SU-DHL-6 (cell line): Measurements from ENCODE around the gene ACER3.

Experiments
- H2AFZ ChIP-seq: fragments of 200-600 bp; sonication (generic); 2 replicates; pipeline ENCODE4 v1.6.1; 2014; ENCODE audit warnings: low read depth, mild to moderate bottlenecking, moderate library complexity, mixed read lengths, antibody characterized with exemption, low read length; ENCODE audit not compliant: severe bottlenecking
- H3F3A ChIP-seq: fragments of 200-600 bp; shearing (Covaris generic); 2 replicates; pipeline ENCODE4 v1.6.0; 2016; ENCODE audit warnings: antibody characterized with exemption, mild to moderate bottlenecking; ENCODE audit not compliant: insufficient read depth
- H3K27ac ChIP-seq: fragments of 200-600 bp; sonication (generic); 2 replicates; pipeline ENCODE4 v1.5.1; 2016; ENCODE audit warnings: low read depth, mild to moderate bottlenecking, low read length, moderate library complexity, mixed read lengths
- H3K27me3 ChIP-seq: fragments of 200-600 bp; sonication (generic), shearing (Covaris generic); 2 replicates; pipeline ENCODE4 v1.6.0; 2014; ENCODE audit warnings: mild to moderate bottlenecking, low read length
- H3K36me3 ChIP-seq: fragments of 200-600 bp; sonication (generic); 2 replicates; pipeline ENCODE4 v1.6.1; 2014; ENCODE audit warnings: mild to moderate bottlenecking, low read length, mixed read lengths
- H3K4me2 ChIP-seq: fragments of 300-600, 200-600 bp; shearing (Covaris generic), sonication (generic); 2 replicates; pipeline ENCODE4 v1.6.0; 2014; ENCODE audit warnings: low read length, low read depth, mild to moderate bottlenecking; ENCODE audit not compliant: poor library complexity, severe bottlenecking
- H3K4me3 ChIP-seq: fragments of 200-600 bp; sonication (generic); 2 replicates; pipeline ENCODE4 v1.5.1; 2014; ENCODE audit warnings: antibody characterized with exemption, low read length, mild to moderate bottlenecking, mixed read lengths; ENCODE audit not compliant: insufficient read depth, poor library complexity, severe bottlenecking
- H3K79me2 ChIP-seq: fragments of 200-600 bp; sonication (generic); 2 replicates; pipeline ENCODE4 v1.6.1; 2014; ENCODE audit warnings: mild to moderate bottlenecking, low read length, moderate library complexity; ENCODE audit not compliant: insufficient read depth
- H3K9ac ChIP-seq: fragments of 200-600 bp; sonication (generic); 2 replicates; pipeline ENCODE4 v1.7.0; 2014; ENCODE audit warnings: mild to moderate bottlenecking, low read length
- H3K9me2 ChIP-seq: fragments of 200-600 bp; sonication (generic); replicated peaks from 2 replicates; pipeline ENCODE4 v1.6.1; 2014; ENCODE audit warnings: low read length; ENCODE audit not compliant: insufficient read depth
- H3K9me3 ChIP-seq: fragments of 200-600 bp; sonication (generic); 2 replicates; pipeline ENCODE4 v1.6.1; 2014; ENCODE audit warnings: low read length, mixed read lengths; ENCODE audit not compliant: insufficient read depth
- H4K20me1 ChIP-seq: fragments of 200-600 bp; sonication (generic); 2 replicates; pipeline ENCODE4 v1.6.1; 2014; ENCODE audit warnings: low read depth, mild to moderate bottlenecking, antibody characterized with exemption, low read length, moderate library complexity, mixed read lengths
- CTCF ChIP-seq: fragments of 200-600 bp; sonication (generic); IDR thresholded peaks from one replicate; pipeline ENCODE4 v1.5.1; 2017; ENCODE audit warnings: antibody characterized with exemption, mild to moderate bottlenecking, low read length, moderate library complexity; ENCODE audit not compliant: insufficient read depth, poor library complexity, severe bottlenecking
- EZH2phosphoT487 ChIP-seq: fragments of 200-600 bp; sonication (generic), shearing (Covaris generic); conservative IDR thresholded peaks from 2 replicates; pipeline ENCODE4 v1.6.1; 2018; ENCODE audit warnings: mild to moderate bottlenecking, antibody characterized with exemption, low read length, moderate library complexity, mixed read lengths

Gene ACER3

GRCh38 chr11:76836613-76837291, 24.0 kb upstream of the ACER3 start:
- Histone ChIP-seq H3K4me3 (no peak overlapping the region), H4K20me1 (no peaks in the 10 kb centered on the region), H3K9me3 (no peaks in the 10 kb centered on the region), H3K4me2 (no peak overlapping the region), H3F3A (no peaks in the 10 kb centered on the region), H3K27ac (no peak overlapping the region), H3K9me2 (no peaks in the 10 kb centered on the region), H2AFZ (no peak overlapping the region), H3K27me3 (no peaks in the 10 kb centered on the region), H3K36me3 (no peaks in the 10 kb centered on the region), H3K79me2 (no peaks in the 10 kb centered on the region), H3K9ac (no peak overlapping the region)
- no peak for TF ChIP-seq CTCF
- TF ChIP-seq EZH2phosphoT487 = no peak

- no peaks in the 10 kb centered on the region for H3K36me3 ChIP-seq
- H3K4me2 ChIP-seq = no peak overlapping the region
- no peaks in the 10 kb centered on the region for H4K20me1 ChIP-seq
- no peak overlapping the region for H3K4me3 ChIP-seq
- no peaks in the 10 kb centered on the region for H3K79me2 ChIP-seq
- no peak overlapping the region for H2AFZ ChIP-seq
- no peaks in the 10 kb centered on the region for H3K9me2 ChIP-seq
- H3K27ac ChIP-seq = no peak overlapping the region
- H3K9me3 ChIP-seq = no peaks in the 10 kb centered on the region
- H3K9ac ChIP-seq = no peak overlapping the region
- no peaks in the 10 kb centered on the region for H3K27me3 ChIP-seq
- H3F3A ChIP-seq = no peaks in the 10 kb centered on the region
- TF ChIP-seq CTCF (no peak), EZH2phosphoT487 (no peak)
Observed at GRCh38 chr11:76837696-76838677, 22.7 kb upstream of the ACER3 start.

GRCh38 chr11:76838678-76839068, 22.0 kb upstream of the ACER3 start:
- Histone ChIP-seq H3K9me3 (no peaks in the 10 kb centered on the region), H3K79me2 (no peaks in the 10 kb centered on the region), H3K27me3 (no peaks in the 10 kb centered on the region), H2AFZ (no peak overlapping the region), H3K9ac (no peak overlapping the region), H3K4me2 (no peak overlapping the region), H3K9me2 (no peaks in the 10 kb centered on the region), H3K36me3 (no peaks in the 10 kb centered on the region), H3K27ac (no peak overlapping the region), H4K20me1 (no peaks in the 10 kb centered on the region), H3F3A (no peaks in the 10 kb centered on the region), H3K4me3 (no peak overlapping the region)
- TF ChIP-seq EZH2phosphoT487 = no peak
- no peak for TF ChIP-seq CTCF
